HG02610 (cell line): ENCODE data around the gene GZMM.

ENCODE experiments used
- ATAC-seq: cut with Tn5 transposase; IDR thresholded peaks from one replicate; pipeline ENCODE4 v1.9.1; 2021; ENCODE audit warnings: mild to moderate bottlenecking, moderate library complexity; ENCODE audit not compliant: unreplicated experiment

GZMM gene

GRCh38 chr19:594265-594870, 50.5 kb downstream of the GZMM start:
- ATAC-seq, result no peak

GRCh38 chr19:595326-596262, 51.7 kb downstream of the GZMM start:
- ATAC-seq, result no peak

- no peak for ATAC-seq
Observed at GRCh38 chr19:596263-596655, 52.4 kb downstream of the GZMM start.

GRCh38 chr19:597406-598315, 53.8 kb downstream of the GZMM start:
- no peak for ATAC-seq
